ENCODE results near the gene SLC13A5.
"Not testable (repeated sequence)": the region's sequence is repeated elsewhere in the genome, so short reads cannot be mapped to it uniquely, and the experiment has no call there.

Gene SLC13A5

GRCh38 chr17:6661464-6661848 lies 51.7 kb downstream of the SLC13A5 start:
- no peak for DNase-seq (ENCODE audit: low spot score)

- DNase-seq (ENCODE audit: low spot score), result peak; percentile 58
These were observed 52.2 kb downstream of the SLC13A5 start for GRCh38 chr17:6660805-6661463.

- no peak for DNase-seq (ENCODE audit: low spot score)
These were observed 53.1 kb downstream of the SLC13A5 start for GRCh38 chr17:6660101-6660500.

GRCh38 chr17:6658411-6658810 lies 54.8 kb downstream of the SLC13A5 start:
- not testable (repeated sequence) for DNase-seq (ENCODE audit: low spot score)

- DNase-seq (ENCODE audit: low spot score), result no peak
These were observed 55.4 kb downstream of the SLC13A5 start for GRCh38 chr17:6657633-6658287.

GRCh38 chr17:6656797-6657632 lies 56.2 kb downstream of the SLC13A5 start:
- peak; percentile 73 for DNase-seq (ENCODE audit: low spot score)

GRCh38 chr17:6655732-6656361 lies 57.3 kb downstream of the SLC13A5 start:
- not testable (repeated sequence) for DNase-seq (ENCODE audit: low spot score)

- DNase-seq (ENCODE audit: low spot score), result peak; percentile 10
These were observed 58.1 kb downstream of the SLC13A5 start for GRCh38 chr17:6654841-6655731.

- DNase-seq (ENCODE audit: low spot score), result peak; percentile 27
These were observed 61.2 kb downstream of the SLC13A5 start for GRCh38 chr17:6651919-6652452.

GRCh38 chr17:6651354-6651918 lies 61.7 kb downstream of the SLC13A5 start, which contains the start of the genes C17orf100 and MED31:
Gene C17orf100, plus strand, starts transcription at chr17:6651762. Its CDS starts 152 bp downstream, at chr17:6651914.
Gene MED31, minus strand, starts transcription at chr17:6651605. Its CDS starts 77 bp downstream, at chr17:6651528.
- DNase-seq (ENCODE audit: low spot score), result peak; percentile 95

GRCh38 chr17:6648181-6648580 lies 65.0 kb downstream of the SLC13A5 start:
- peak; percentile 16 for DNase-seq (ENCODE audit: low spot score)

GRCh38 chr17:6643451-6644125 lies 69.6 kb downstream of the SLC13A5 start:
- no peak for DNase-seq (ENCODE audit: low spot score)

GRCh38 chr17:6642592-6642991 lies 70.6 kb downstream of the SLC13A5 start:
- no peak for DNase-seq (ENCODE audit: low spot score)

GRCh38 chr17:6641247-6641863 lies 71.8 kb downstream of the SLC13A5 start:
- DNase-seq (ENCODE audit: low spot score), result no peak

- DNase-seq (ENCODE audit: low spot score), result peak; percentile 86
These were observed 72.5 kb downstream of the SLC13A5 start, which contains the start of the genes KIAA0753 and TXNDC17 for GRCh38 chr17:6640536-6641246. Gene KIAA0753, minus strand, starts transcription at chr17:6640711. Its CDS starts 5,608 bp downstream, at chr17:6635103. Gene TXNDC17, plus strand, starts transcription at chr17:6641060. Its CDS starts 23 bp downstream, at chr17:6641083.

GRCh38 chr17:6639586-6640535 lies 73.3 kb downstream of the SLC13A5 start:
- DNase-seq (ENCODE audit: low spot score), result peak; percentile 35

- DNase-seq (ENCODE audit: low spot score), result no peak
These were observed 74.1 kb downstream of the SLC13A5 start for GRCh38 chr17:6639014-6639585.

Data from germinal center (tissue), 1 donor.